ENCODE results near the gene UBA6.

- TF ChIP-seq CTCF (conservative IDR thresholded peaks at IDR 0.05 in 1 of 2, IDR thresholded peaks at IDR 0.05 in 1 of 2; ENCODE audit: extremely low read depth in 1 of 2, insufficient read depth in 1 of 2, low read depth in 1 of 2, low read length in 2 of 2) (no peak), EZH2 (IDR thresholded peaks at IDR 0.05; ENCODE audit: borderline replicate concordance, low read length) (no peak)
Observed at GRCh38 chr4:67608027-67608426, 92.9 kb downstream of the UBA6 start.

All from mammary epithelial cell (primary cell).